ENCODE data around the gene WIPI1.

Gene WIPI1

DNA sequence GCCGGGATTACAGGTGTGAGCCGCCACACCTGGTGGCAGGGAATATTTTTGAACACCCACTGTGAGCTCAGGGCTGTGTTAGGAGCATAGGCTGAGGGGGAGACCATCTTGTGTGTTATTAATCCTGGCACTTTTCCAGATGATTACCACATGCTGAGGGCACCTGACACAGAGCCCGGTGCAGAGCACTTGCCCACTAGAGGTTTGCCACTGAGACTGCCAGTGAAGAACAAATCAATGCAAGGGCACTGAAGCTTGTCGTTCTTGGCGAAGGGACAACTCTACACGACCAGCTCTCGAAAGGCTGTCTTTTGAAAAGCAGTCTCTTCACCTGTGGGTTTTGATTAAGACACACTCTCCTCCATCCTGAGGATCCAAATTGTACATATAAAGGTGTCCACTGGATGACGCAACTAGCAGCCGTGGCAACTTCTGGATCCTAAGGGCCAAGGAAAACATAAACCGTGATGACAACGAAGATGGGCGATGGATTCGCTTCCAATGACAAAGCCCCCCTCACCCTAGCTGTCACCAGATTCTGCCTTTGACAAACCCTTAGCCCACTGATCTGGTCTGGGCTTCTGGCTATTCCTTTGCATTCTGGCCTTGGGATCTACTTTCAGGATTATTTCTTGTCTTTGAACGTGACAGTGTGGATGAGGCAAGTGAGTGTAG, 28.7 kb downstream of the WIPI1 start:
- H3K9me3 ChIP-seq (ENCODE audit: control insufficient read depth, low read length): no peaks in the 10 kb centered on the region
- 95% methylated on average over 14 of the region's 14 CpGs for WGBS, 2 experiments
- H3K4me3 ChIP-seq (ENCODE audit: insufficient read depth, low read depth, low read length): no peak overlapping the region
- no peaks in the 10 kb centered on the region for H3K36me3 ChIP-seq (ENCODE audit: control insufficient read depth, insufficient read depth, low read length)
- H3K27me3 ChIP-seq (ENCODE audit: control insufficient read depth, insufficient read depth, low read length, poor library complexity, severe bottlenecking): no peaks in the 10 kb centered on the region
- H3K27ac ChIP-seq (ENCODE audit: insufficient read depth, low read depth, low read length, poor library complexity, severe bottlenecking): no peak overlapping the region
- H3K4me1 ChIP-seq (ENCODE audit: control insufficient read depth, insufficient read depth, low read length): no peaks in the 10 kb centered on the region

GRCh38 chr17:68427575-68427974, 29.7 kb downstream of the WIPI1 start:
- H3K27me3 ChIP-seq (ENCODE audit: control insufficient read depth, insufficient read depth, low read length, poor library complexity, severe bottlenecking): no peaks in the 10 kb centered on the region
- H3K4me1 ChIP-seq (ENCODE audit: control insufficient read depth, insufficient read depth, low read length): no peaks in the 10 kb centered on the region
- H3K36me3 ChIP-seq (ENCODE audit: control insufficient read depth, insufficient read depth, low read length): no peaks in the 10 kb centered on the region
- H3K27ac ChIP-seq (ENCODE audit: insufficient read depth, low read depth, low read length, poor library complexity, severe bottlenecking): no peak overlapping the region
- H3K4me3 ChIP-seq (ENCODE audit: insufficient read depth, low read depth, low read length): no peak overlapping the region
- 95% methylated on average over 7 of the region's 7 CpGs for WGBS, 2 experiments
- H3K9me3 ChIP-seq (ENCODE audit: control insufficient read depth, low read length): no peaks in the 10 kb centered on the region

- Histone ChIP-seq H3K36me3 (ENCODE audit: control insufficient read depth, insufficient read depth, low read length) (no peaks in the 10 kb centered on the region), H3K27ac (ENCODE audit: insufficient read depth, low read depth, low read length, poor library complexity, severe bottlenecking) (no peak overlapping the region), H3K4me1 (ENCODE audit: control insufficient read depth, insufficient read depth, low read length) (no peaks in the 10 kb centered on the region)
Measured at GRCh38 chr17:68425979-68426378, 31.3 kb downstream of the WIPI1 start.

GRCh38 chr17:68424861-68425260, 32.4 kb downstream of the WIPI1 start:
- 89 to 91% methylated on average over 6 of the region's 6 CpGs for WGBS, 2 experiments
- Histone ChIP-seq H3K27ac (ENCODE audit: insufficient read depth, low read depth, low read length, poor library complexity, severe bottlenecking) (no peak overlapping the region), H3K9me3 (ENCODE audit: control insufficient read depth, low read length) (no peaks in the 10 kb centered on the region), H3K4me3 (ENCODE audit: insufficient read depth, low read depth, low read length) (no peak overlapping the region), H3K36me3 (ENCODE audit: control insufficient read depth, insufficient read depth, low read length) (no peaks in the 10 kb centered on the region), H3K27me3 (ENCODE audit: control insufficient read depth, insufficient read depth, low read length, poor library complexity, severe bottlenecking) (no peaks in the 10 kb centered on the region), H3K4me1 (ENCODE audit: control insufficient read depth, insufficient read depth, low read length) (no peaks in the 10 kb centered on the region)

More at GRCh38 chr17:68425979-68426378, 31.3 kb downstream of the WIPI1 start:
- WGBS, 2 experiments: 94 to 96% methylated on average over 12 of the region's 12 CpGs
- no peak overlapping the region for H3K4me3 ChIP-seq (ENCODE audit: insufficient read depth, low read depth, low read length)
- no peaks in the 10 kb centered on the region for H3K9me3 ChIP-seq (ENCODE audit: control insufficient read depth, low read length)
- no peaks in the 10 kb centered on the region for H3K27me3 ChIP-seq (ENCODE audit: control insufficient read depth, insufficient read depth, low read length, poor library complexity, severe bottlenecking)

DNA sequence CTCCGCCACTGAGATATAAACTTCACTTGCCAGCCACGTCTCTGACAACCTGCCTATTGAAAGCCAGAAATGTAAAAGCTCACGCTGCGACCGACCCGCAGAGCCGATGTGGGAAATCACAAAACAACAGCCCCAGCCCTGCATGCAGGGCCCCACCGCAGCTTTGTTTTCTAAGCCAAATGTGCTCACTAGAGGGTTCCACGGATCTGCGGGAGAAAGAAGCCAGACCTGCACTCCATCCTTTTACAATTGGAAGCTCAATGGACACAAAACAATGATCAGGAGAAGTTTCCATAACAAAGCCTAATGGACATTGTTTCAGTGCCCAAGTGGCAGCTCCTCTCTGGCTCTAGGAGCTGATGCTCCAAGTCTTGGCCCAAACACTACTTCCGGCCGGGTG, 33.1 kb downstream of the WIPI1 start:
- no peaks in the 10 kb centered on the region for H3K9me3 ChIP-seq (ENCODE audit: control insufficient read depth, low read length)
- no peaks in the 10 kb centered on the region for H3K27me3 ChIP-seq (ENCODE audit: control insufficient read depth, insufficient read depth, low read length, poor library complexity, severe bottlenecking)
- no peak overlapping the region for H3K4me3 ChIP-seq (ENCODE audit: insufficient read depth, low read depth, low read length)
- no peaks in the 10 kb centered on the region for H3K4me1 ChIP-seq (ENCODE audit: control insufficient read depth, insufficient read depth, low read length)
- no peaks in the 10 kb centered on the region for H3K36me3 ChIP-seq (ENCODE audit: control insufficient read depth, insufficient read depth, low read length)
- no peak overlapping the region for H3K27ac ChIP-seq (ENCODE audit: insufficient read depth, low read depth, low read length, poor library complexity, severe bottlenecking)
- 59 to 67% methylated on average over 12 of the region's 12 CpGs for WGBS, 2 experiments

- H3K9me3 ChIP-seq (ENCODE audit: control insufficient read depth, low read length): no peaks in the 10 kb centered on the region
- 91 to 96% methylated on average over 3 of the region's 3 CpGs for WGBS, 2 experiments
- no peaks in the 10 kb centered on the region for H3K36me3 ChIP-seq (ENCODE audit: control insufficient read depth, insufficient read depth, low read length)
- no peak overlapping the region for H3K4me3 ChIP-seq (ENCODE audit: insufficient read depth, low read depth, low read length)
- H3K27ac ChIP-seq (ENCODE audit: insufficient read depth, low read depth, low read length, poor library complexity, severe bottlenecking): no peak overlapping the region
- no peaks in the 10 kb centered on the region for H3K4me1 ChIP-seq (ENCODE audit: control insufficient read depth, insufficient read depth, low read length)
- no peaks in the 10 kb centered on the region for H3K27me3 ChIP-seq (ENCODE audit: control insufficient read depth, insufficient read depth, low read length, poor library complexity, severe bottlenecking)
Measured at GRCh38 chr17:68423251-68423650, 34.0 kb downstream of the WIPI1 start.

- Histone ChIP-seq H3K27ac (ENCODE audit: insufficient read depth, low read depth, low read length, poor library complexity, severe bottlenecking) (no peak overlapping the region), H3K4me1 (ENCODE audit: control insufficient read depth, insufficient read depth, low read length) (no peaks in the 10 kb centered on the region), H3K27me3 (ENCODE audit: control insufficient read depth, insufficient read depth, low read length, poor library complexity, severe bottlenecking) (no peaks in the 10 kb centered on the region), H3K36me3 (ENCODE audit: control insufficient read depth, insufficient read depth, low read length) (no peaks in the 10 kb centered on the region), H3K4me3 (ENCODE audit: insufficient read depth, low read depth, low read length) (no peak overlapping the region), H3K9me3 (ENCODE audit: control insufficient read depth, low read length) (no peaks in the 10 kb centered on the region)
- 93 to 94% methylated on average over 8 of the region's 8 CpGs for WGBS, 2 experiments
Measured at GRCh38 chr17:68422821-68423220, 34.5 kb downstream of the WIPI1 start.

DNA sequence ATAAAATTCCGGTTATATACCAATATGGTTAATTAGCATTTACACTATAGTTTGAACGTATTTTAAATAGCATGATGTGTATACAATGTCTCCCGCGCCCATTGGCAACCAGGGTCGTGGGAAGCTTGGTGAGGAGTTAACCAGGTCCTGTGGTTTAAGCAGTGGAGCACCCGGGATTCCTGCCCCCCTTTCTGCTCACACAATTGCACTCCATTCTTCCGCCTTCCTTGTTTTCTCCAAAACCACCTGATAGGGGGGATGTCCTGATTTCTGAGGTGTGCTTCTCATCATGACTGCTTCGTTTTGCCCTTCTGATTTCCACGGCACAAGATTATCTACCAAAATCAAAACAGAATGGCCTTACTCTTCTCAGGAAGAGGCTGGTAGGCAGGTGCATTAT, 35.8 kb downstream of the WIPI1 start:
- Histone ChIP-seq H3K4me3 (ENCODE audit: insufficient read depth, low read depth, low read length) (no peak overlapping the region), H3K9me3 (ENCODE audit: control insufficient read depth, low read length) (no peaks in the 10 kb centered on the region), H3K27ac (ENCODE audit: insufficient read depth, low read depth, low read length, poor library complexity, severe bottlenecking) (no peak overlapping the region), H3K36me3 (ENCODE audit: control insufficient read depth, insufficient read depth, low read length) (no peaks in the 10 kb centered on the region), H3K4me1 (ENCODE audit: control insufficient read depth, insufficient read depth, low read length) (no peaks in the 10 kb centered on the region), H3K27me3 (ENCODE audit: control insufficient read depth, insufficient read depth, low read length, poor library complexity, severe bottlenecking) (no peaks in the 10 kb centered on the region)
- WGBS, 2 experiments: 90 to 93% methylated on average over 8 to 9 of the region's 9 CpGs

DNA sequence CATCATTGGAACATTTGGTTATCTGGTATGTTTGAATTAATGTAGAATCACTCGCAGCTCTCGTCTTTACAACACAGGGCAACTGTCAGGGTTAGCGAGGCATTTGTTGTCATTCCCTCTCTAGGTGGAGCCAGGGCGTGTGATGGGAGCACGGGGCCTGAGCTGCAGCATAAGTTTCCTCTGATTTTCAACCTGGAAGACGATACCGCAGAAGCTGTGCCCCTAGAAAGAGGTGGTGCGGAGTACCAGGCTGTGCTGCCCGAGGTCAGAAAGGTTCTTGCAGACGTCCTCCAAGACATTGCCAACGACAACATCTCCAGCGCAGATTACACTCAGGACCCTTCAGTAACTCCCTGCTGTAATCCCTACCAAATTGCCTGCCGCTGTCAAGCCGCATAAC, 37.2 kb downstream of the WIPI1 start:
- no peak overlapping the region for H3K27ac ChIP-seq (ENCODE audit: insufficient read depth, low read depth, low read length, poor library complexity, severe bottlenecking)
- H3K36me3 ChIP-seq (ENCODE audit: control insufficient read depth, insufficient read depth, low read length): no peaks in the 10 kb centered on the region
- no peaks in the 10 kb centered on the region for H3K4me1 ChIP-seq (ENCODE audit: control insufficient read depth, insufficient read depth, low read length)
- 90 to 92% methylated on average over 14 of the region's 14 CpGs for WGBS, 2 experiments
- no peak overlapping the region for H3K4me3 ChIP-seq (ENCODE audit: insufficient read depth, low read depth, low read length)
- no peaks in the 10 kb centered on the region for H3K9me3 ChIP-seq (ENCODE audit: control insufficient read depth, low read length)
- no peaks in the 10 kb centered on the region for H3K27me3 ChIP-seq (ENCODE audit: control insufficient read depth, insufficient read depth, low read length, poor library complexity, severe bottlenecking)

- H3K9me3 ChIP-seq (ENCODE audit: control insufficient read depth, low read length): no peaks in the 10 kb centered on the region
- H3K36me3 ChIP-seq (ENCODE audit: control insufficient read depth, insufficient read depth, low read length): no peaks in the 10 kb centered on the region
- no peaks in the 10 kb centered on the region for H3K4me1 ChIP-seq (ENCODE audit: control insufficient read depth, insufficient read depth, low read length)
- WGBS, 2 experiments: 88 to 95% methylated on average over 3 to 4 of the region's 4 CpGs
- H3K27ac ChIP-seq (ENCODE audit: insufficient read depth, low read depth, low read length, poor library complexity, severe bottlenecking): no peak overlapping the region
- no peaks in the 10 kb centered on the region for H3K27me3 ChIP-seq (ENCODE audit: control insufficient read depth, insufficient read depth, low read length, poor library complexity, severe bottlenecking)
- no peak overlapping the region for H3K4me3 ChIP-seq (ENCODE audit: insufficient read depth, low read depth, low read length)
Measured at GRCh38 chr17:68418876-68419275, 38.4 kb downstream of the WIPI1 start.

GRCh38 chr17:68417317-68417716, 40.0 kb downstream of the WIPI1 start:
- H3K27me3 ChIP-seq (ENCODE audit: control insufficient read depth, insufficient read depth, low read length, poor library complexity, severe bottlenecking): no peaks in the 10 kb centered on the region
- 92 to 97% methylated on average over 3 of the region's 3 CpGs for WGBS, 2 experiments
- H3K4me1 ChIP-seq (ENCODE audit: control insufficient read depth, insufficient read depth, low read length): no peaks in the 10 kb centered on the region
- no peaks in the 10 kb centered on the region for H3K36me3 ChIP-seq (ENCODE audit: control insufficient read depth, insufficient read depth, low read length)
- no peaks in the 10 kb centered on the region for H3K9me3 ChIP-seq (ENCODE audit: control insufficient read depth, low read length)
- no peak overlapping the region for H3K4me3 ChIP-seq (ENCODE audit: insufficient read depth, low read depth, low read length)
- no peak overlapping the region for H3K27ac ChIP-seq (ENCODE audit: insufficient read depth, low read depth, low read length, poor library complexity, severe bottlenecking)
